ENCODE results near the gene SMIM38. TPM values are rescaled to one million over a fixed set of nuclear protein-coding genes. Genes with fewer than 3 reads are reported as not detected.
"Not testable (repeated sequence)": the region's sequence is repeated elsewhere in the genome, so short reads cannot be mapped to it uniquely, and the experiment has no call there.

Gene SMIM38
- total and polyA plus RNA-seq, 5 donors from 2014 or later: 0.07 to 1.3 (median 0.11) TPM; not detected in 2

DNA sequence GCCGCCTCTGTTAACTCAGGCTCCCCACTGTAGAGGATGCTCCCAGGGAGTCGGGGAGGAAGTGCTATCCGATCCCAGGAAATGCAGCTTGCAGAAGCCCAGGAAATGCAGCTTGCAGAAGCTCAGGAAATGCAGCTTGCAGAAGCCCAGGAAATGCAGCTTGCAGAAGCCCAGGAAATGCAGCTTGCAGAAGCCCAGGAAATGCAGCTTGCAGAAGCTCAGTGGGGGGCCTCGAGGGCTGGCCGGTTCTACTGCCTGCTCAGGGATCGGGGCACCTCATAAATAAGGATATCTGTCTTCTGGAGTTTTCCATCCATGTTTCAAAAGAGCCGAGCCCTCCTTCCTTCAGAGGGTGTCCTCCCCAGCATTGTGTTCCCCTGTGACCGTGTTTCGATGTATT, 25.1 kb upstream of the SMIM38 start:
- DNase-seq (no peak), ATAC-seq (ENCODE audit: low read depth in 2 of 2) (no peak)
- H3K9me3 ChIP-seq (ENCODE audit: control insufficient read depth in 2 of 2, low read length in 2 of 2): no peaks in the 10 kb centered on the region
- H3K4me1 ChIP-seq (ENCODE audit: control insufficient read depth, insufficient read depth, low read length, poor library complexity, severe bottlenecking): peaks cover 4% of the 10 kb centered on the region
- no peaks in the 10 kb centered on the region for H3K36me3 ChIP-seq (ENCODE audit: control insufficient read depth, insufficient read depth, low read length)
- no peak overlapping the region for H3K27ac ChIP-seq (ENCODE audit: insufficient read depth, low read length, poor library complexity, severe bottlenecking)
- no peak overlapping the region for H3K4me3 Mint-ChIP-seq
- H3K27ac Mint-ChIP-seq: peak overlapping the region in 1 of 3 donors; percentile 71
- H3K4me3 ChIP-seq (ENCODE audit: low read depth, low read length): no peak overlapping the region
- no peaks in the 10 kb centered on the region for H3K27me3 Mint-ChIP-seq
- H3K27me3 ChIP-seq (ENCODE audit: control insufficient read depth, insufficient read depth, low read length): no peaks in the 10 kb centered on the region
- peaks cover 0 to 5% (median 3%) of the 10 kb centered on the region in 7 donors for H3K9me3 Mint-ChIP-seq
- peaks cover 0 to 18% (median 11%) of the 10 kb centered on the region in 4 donors for H3K4me1 Mint-ChIP-seq
- no peaks in the 10 kb centered on the region for H3K36me3 Mint-ChIP-seq

DNA sequence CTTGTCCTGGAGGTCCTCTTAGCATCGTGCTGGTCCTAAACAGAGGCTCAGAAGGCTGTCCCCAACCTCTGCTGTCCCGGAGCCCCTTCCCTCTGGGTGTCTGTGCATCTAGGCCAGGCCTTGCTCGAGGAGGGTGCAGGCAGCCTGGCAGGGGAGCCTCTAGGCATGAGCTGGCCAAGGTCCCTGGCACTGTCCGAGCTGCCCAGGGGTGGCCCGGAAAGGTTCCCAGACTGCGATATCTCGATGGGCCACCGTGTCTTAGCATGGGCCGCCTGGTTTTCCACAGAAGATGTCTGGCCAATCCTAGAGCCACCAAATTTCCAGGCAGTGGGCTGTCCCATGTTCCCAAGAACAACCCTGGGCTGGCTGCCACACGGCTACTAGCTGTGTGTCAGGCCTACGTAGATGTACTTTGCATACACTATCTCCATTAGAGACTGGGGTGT, 24.6 kb upstream of the SMIM38 start:
- H3K27ac ChIP-seq (ENCODE audit: insufficient read depth, low read length, poor library complexity, severe bottlenecking): no peak overlapping the region
- peaks cover 0 to 5% (median 3%) of the 10 kb centered on the region in 7 donors for H3K9me3 Mint-ChIP-seq
- peaks cover 4% of the 10 kb centered on the region for H3K4me1 ChIP-seq (ENCODE audit: control insufficient read depth, insufficient read depth, low read length, poor library complexity, severe bottlenecking)
- H3K4me3 Mint-ChIP-seq: no peak overlapping the region
- H3K36me3 Mint-ChIP-seq: peaks cover 3% of the 10 kb centered on the region
- no peaks in the 10 kb centered on the region for H3K9me3 ChIP-seq (ENCODE audit: control insufficient read depth in 2 of 2, low read length in 2 of 2)
- H3K4me1 Mint-ChIP-seq: peaks cover 0 to 18% (median 11%) of the 10 kb centered on the region in 4 donors
- ATAC-seq (ENCODE audit: low read depth in 2 of 2) (no peak), DNase-seq (no peak)
- no peak overlapping the region for H3K4me3 ChIP-seq (ENCODE audit: low read depth, low read length)
- H3K27me3 ChIP-seq (ENCODE audit: control insufficient read depth, insufficient read depth, low read length): no peaks in the 10 kb centered on the region
- no peaks in the 10 kb centered on the region for H3K36me3 ChIP-seq (ENCODE audit: control insufficient read depth, insufficient read depth, low read length)
- H3K27me3 Mint-ChIP-seq: no peaks in the 10 kb centered on the region
- peak overlapping the region in 1 of 3 donors; percentile 71 for H3K27ac Mint-ChIP-seq

DNA sequence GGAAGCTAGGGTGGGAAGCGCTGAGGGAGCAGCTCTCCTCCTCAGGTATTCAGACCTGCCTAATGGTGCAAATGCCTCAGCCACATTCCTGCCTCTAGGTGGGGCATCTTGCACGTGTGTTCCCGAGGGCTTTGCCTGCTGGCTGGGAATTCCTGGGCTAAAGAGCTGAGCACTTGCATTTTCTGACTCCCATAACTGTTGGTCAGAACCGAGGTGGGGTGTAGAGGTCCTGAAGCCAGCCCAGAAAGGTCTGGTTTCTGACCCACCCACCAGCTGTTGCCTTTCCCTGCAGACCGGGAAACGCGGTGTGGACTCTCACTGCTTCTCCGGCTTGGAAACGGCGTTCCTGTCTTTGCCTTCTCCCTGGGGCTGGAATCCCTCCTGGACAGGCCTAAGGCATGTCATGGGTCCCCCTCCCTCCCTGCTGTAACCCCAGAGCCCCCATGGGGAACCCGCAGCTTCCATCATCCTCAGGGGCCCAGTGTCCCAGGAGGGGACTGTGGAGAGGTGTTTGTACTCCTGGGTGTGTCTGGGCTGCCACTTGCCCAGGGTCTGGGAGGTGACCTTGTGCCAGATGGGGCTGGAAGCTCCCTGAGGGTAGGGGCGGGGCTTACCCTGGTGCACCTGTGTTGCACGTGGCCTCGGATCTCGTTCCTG, 24.0 kb upstream of the SMIM38 start:
- peaks cover 5% of the 10 kb centered on the region for H3K36me3 Mint-ChIP-seq
- no peak for DNase-seq
- peaks cover 0 to 5% (median 3%) of the 10 kb centered on the region in 7 donors for H3K9me3 Mint-ChIP-seq

GRCh38 chr11:69132301-69132670, 23.4 kb upstream of the SMIM38 start:
- no peak overlapping the region for H3K27ac Mint-ChIP-seq
- peaks cover 5% of the 10 kb centered on the region for H3K36me3 Mint-ChIP-seq
- H3K4me1 Mint-ChIP-seq: peaks cover 0 to 18% (median 11%) of the 10 kb centered on the region in 4 donors
- DNase-seq (no peak), ATAC-seq (ENCODE audit: low read depth in 2 of 2) (no peak)
- H3K4me3 Mint-ChIP-seq: no peak overlapping the region
- no peaks in the 10 kb centered on the region for H3K27me3 ChIP-seq (ENCODE audit: control insufficient read depth, insufficient read depth, low read length)
- H3K9me3 Mint-ChIP-seq: peaks cover 0 to 5% (median 3%) of the 10 kb centered on the region in 7 donors
- no peaks in the 10 kb centered on the region for H3K36me3 ChIP-seq (ENCODE audit: control insufficient read depth, insufficient read depth, low read length)
- peaks cover 4% of the 10 kb centered on the region for H3K4me1 ChIP-seq (ENCODE audit: control insufficient read depth, insufficient read depth, low read length, poor library complexity, severe bottlenecking)
- H3K27me3 Mint-ChIP-seq: no peaks in the 10 kb centered on the region
- H3K27ac ChIP-seq (ENCODE audit: insufficient read depth, low read length, poor library complexity, severe bottlenecking): no peak overlapping the region
- no peak overlapping the region for H3K4me3 ChIP-seq (ENCODE audit: low read depth, low read length)
- H3K9me3 ChIP-seq (ENCODE audit: control insufficient read depth in 2 of 2, low read length in 2 of 2): no peaks in the 10 kb centered on the region

More for the DNA sequence above, 24.0 kb upstream of the SMIM38 start:
- Histone ChIP-seq H3K4me3 (ENCODE audit: low read depth, low read length) (no peak overlapping the region), H3K36me3 (ENCODE audit: control insufficient read depth, insufficient read depth, low read length) (no peaks in the 10 kb centered on the region), H3K27me3 (ENCODE audit: control insufficient read depth, insufficient read depth, low read length) (no peaks in the 10 kb centered on the region), H3K9me3 (ENCODE audit: control insufficient read depth in 2 of 2, low read length in 2 of 2) (no peaks in the 10 kb centered on the region), H3K4me1 (ENCODE audit: control insufficient read depth, insufficient read depth, low read length, poor library complexity, severe bottlenecking) (peaks cover 4% of the 10 kb centered on the region), H3K27ac (ENCODE audit: insufficient read depth, low read length, poor library complexity, severe bottlenecking) (no peak overlapping the region)
- peaks cover 0 to 18% (median 11%) of the 10 kb centered on the region in 4 donors for H3K4me1 Mint-ChIP-seq
- ATAC-seq (ENCODE audit: low read depth in 2 of 2): no peak
- H3K27me3 Mint-ChIP-seq: no peaks in the 10 kb centered on the region
- no peak overlapping the region for H3K4me3 Mint-ChIP-seq
- no peak overlapping the region for H3K27ac Mint-ChIP-seq

DNA sequence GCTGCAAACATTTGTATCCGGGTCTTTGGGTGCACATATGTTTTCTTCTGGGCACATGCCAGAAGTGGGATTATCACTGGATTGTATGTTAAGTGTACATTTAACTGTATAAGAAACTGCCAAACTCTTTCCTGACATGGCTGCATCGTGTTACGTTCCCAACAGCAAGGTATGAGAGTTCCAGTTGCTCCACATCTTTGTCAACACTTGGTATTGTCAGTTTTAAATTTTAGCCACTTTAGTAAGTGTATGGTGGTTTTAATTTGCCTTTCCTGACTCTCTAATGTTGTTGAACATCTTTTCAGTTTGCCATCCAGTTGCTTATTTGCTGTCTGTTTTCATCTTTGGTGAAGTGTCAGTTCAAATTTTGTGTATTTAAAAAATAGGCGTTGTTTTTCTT, 22.5 kb upstream of the SMIM38 start:
- Histone ChIP-seq H3K4me3 (ENCODE audit: low read depth, low read length) (no peak overlapping the region), H3K36me3 (ENCODE audit: control insufficient read depth, insufficient read depth, low read length) (no peaks in the 10 kb centered on the region), H3K9me3 (ENCODE audit: control insufficient read depth in 2 of 2, low read length in 2 of 2) (no peaks in the 10 kb centered on the region), H3K27me3 (ENCODE audit: control insufficient read depth, insufficient read depth, low read length) (no peaks in the 10 kb centered on the region), H3K27ac (ENCODE audit: insufficient read depth, low read length, poor library complexity, severe bottlenecking) (no peak overlapping the region), H3K4me1 (ENCODE audit: control insufficient read depth, insufficient read depth, low read length, poor library complexity, severe bottlenecking) (peaks cover 4% of the 10 kb centered on the region)
- no peak for DNase-seq
- H3K27ac Mint-ChIP-seq: no peak overlapping the region
- ATAC-seq (ENCODE audit: low read depth in 2 of 2): no peak
- peaks cover 0 to 5% (median 3%) of the 10 kb centered on the region in 7 donors for H3K9me3 Mint-ChIP-seq
- H3K36me3 Mint-ChIP-seq: peaks cover 5% of the 10 kb centered on the region
- H3K4me1 Mint-ChIP-seq: peaks cover 0 to 20% (median 10%) of the 10 kb centered on the region in 4 donors
- no peaks in the 10 kb centered on the region for H3K27me3 Mint-ChIP-seq
- H3K4me3 Mint-ChIP-seq: no peak overlapping the region

GRCh38 chr11:69134182-69134581, 21.6 kb upstream of the SMIM38 start:
- Mint-ChIP-seq H3K27ac (peak overlapping the region in 1 of 3 donors; percentile 16), H3K4me3 (peak overlapping the region in 1 of 4 donors; percentile 41), H3K4me1 (peaks cover 0 to 20% (median 9%) of the 10 kb centered on the region in 4 donors)
- not testable (repeated sequence) for H3K9me3 Mint-ChIP-seq; H3K9me3 ChIP-seq (ENCODE audit: control insufficient read depth in 2 of 2, low read length in 2 of 2); H3K27me3 Mint-ChIP-seq; H3K4me3 ChIP-seq (ENCODE audit: low read depth, low read length); H3K27ac ChIP-seq (ENCODE audit: insufficient read depth, low read length, poor library complexity, severe bottlenecking); ATAC-seq (ENCODE audit: low read depth in 2 of 2); H3K36me3 ChIP-seq (ENCODE audit: control insufficient read depth, insufficient read depth, low read length); H3K27me3 ChIP-seq (ENCODE audit: control insufficient read depth, insufficient read depth, low read length); H3K36me3 Mint-ChIP-seq; DNase-seq; H3K4me1 ChIP-seq (ENCODE audit: control insufficient read depth, insufficient read depth, low read length, poor library complexity, severe bottlenecking)

DNA sequence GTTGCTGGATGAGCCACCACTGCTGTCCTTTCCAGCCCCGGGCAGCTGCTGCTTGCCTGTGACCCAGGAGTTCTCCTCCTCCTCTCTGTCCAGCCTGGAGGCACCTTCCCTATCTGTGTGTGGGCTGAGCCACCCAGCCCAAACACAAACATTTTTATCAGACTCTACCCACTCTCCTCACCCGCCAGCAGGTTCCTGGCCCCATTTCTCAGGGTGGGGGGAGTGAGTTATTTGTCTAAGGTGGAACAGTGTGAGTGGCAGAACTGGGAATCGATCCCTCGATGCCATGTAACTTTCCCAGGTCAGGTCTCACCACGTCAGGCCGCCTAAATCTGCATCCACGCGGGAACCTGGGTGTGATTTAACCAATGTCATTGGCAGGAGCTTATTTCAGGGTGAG, 20.8 kb upstream of the SMIM38 start:
- H3K27me3 Mint-ChIP-seq: no peaks in the 10 kb centered on the region
- no peak overlapping the region for H3K4me3 ChIP-seq (ENCODE audit: low read depth, low read length)
- H3K4me3 Mint-ChIP-seq: no peak overlapping the region
- DNase-seq: no peak
- H3K9me3 Mint-ChIP-seq: peaks cover 0 to 5% (median 0%) of the 10 kb centered on the region in 7 donors
- peaks cover 4% of the 10 kb centered on the region for H3K4me1 ChIP-seq (ENCODE audit: control insufficient read depth, insufficient read depth, low read length, poor library complexity, severe bottlenecking)
- H3K27ac ChIP-seq (ENCODE audit: insufficient read depth, low read length, poor library complexity, severe bottlenecking): no peak overlapping the region
- no peaks in the 10 kb centered on the region for H3K9me3 ChIP-seq (ENCODE audit: control insufficient read depth in 2 of 2, low read length in 2 of 2)
- no peak for ATAC-seq (ENCODE audit: low read depth in 2 of 2)
- peaks cover 5% of the 10 kb centered on the region for H3K36me3 Mint-ChIP-seq
- H3K36me3 ChIP-seq (ENCODE audit: control insufficient read depth, insufficient read depth, low read length): no peaks in the 10 kb centered on the region
- no peak overlapping the region for H3K27ac Mint-ChIP-seq
- H3K27me3 ChIP-seq (ENCODE audit: control insufficient read depth, insufficient read depth, low read length): no peaks in the 10 kb centered on the region
- peaks cover 0 to 19% (median 8%) of the 10 kb centered on the region in 4 donors for H3K4me1 Mint-ChIP-seq
